GM19324 (cell line): ENCODE results near the gene CDH3.

Experiments
- ATAC-seq: cut with Tn5 transposase; IDR thresholded peaks from one replicate; pipeline ENCODE4 v1.9.1; 2021; ENCODE audit warnings: mild to moderate bottlenecking, moderate library complexity; ENCODE audit not compliant: unreplicated experiment, low FRiP score

Gene CDH3

DNA sequence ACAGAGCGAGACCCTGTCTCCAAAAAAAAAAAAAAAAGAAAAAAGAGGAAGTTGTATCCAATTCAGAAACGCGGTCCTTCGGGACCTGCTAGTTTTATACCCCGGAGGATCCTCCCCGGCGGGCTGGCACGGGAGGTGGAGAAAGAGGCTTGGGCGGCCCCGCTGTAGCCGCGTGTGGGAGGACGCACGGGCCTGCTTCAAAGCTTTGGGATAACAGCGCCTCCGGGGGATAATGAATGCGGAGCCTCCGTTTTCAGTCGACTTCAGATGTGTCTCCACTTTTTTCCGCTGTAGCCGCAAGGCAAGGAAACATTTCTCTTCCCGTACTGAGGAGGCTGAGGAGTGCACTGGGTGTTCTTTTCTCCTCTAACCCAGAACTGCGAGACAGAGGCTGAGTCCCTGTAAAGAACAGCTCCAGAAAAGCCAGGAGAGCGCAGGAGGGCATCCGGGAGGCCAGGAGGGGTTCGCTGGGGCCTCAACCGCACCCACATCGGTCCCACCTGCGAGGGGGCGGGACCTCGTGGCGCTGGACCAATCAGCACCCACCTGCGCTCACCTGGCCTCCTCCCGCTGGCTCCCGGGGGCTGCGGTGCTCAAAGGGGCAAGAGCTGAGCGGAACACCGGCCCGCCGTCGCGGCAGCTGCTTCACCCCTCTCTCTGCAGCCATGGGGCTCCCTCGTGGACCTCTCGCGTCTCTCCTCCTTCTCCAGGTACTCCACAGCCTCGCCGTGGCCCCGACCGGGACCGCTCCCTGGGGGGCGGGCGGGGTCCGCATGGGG is at the start of gene CDH3:
Gene CDH3 (plus strand): TSS at position 596 of the 779 bp plus-strand sequence. CDS start 70 bp downstream, at position 666.
- ATAC-seq, result no peak

DNA sequence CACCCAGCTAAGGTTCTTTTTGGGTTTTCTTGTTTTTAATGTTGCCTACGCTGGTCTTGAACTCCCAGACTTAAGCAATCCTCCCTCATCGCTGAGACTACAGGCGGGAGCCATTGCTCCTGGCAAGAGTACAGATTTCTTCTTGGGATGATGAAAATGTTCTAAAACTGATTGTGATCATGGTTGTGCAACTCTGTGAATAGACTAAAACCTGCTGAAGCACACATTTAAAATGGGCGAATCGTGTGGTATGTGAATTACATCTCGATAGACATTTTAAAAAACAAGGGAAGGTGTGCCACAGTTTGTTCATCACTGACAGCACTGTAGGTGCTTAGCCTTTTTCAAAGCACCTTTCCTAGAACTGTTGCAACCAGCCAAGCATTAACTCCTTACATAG is 48.8 kb upstream of the CDH3 start:
- no peak for ATAC-seq

DNA sequence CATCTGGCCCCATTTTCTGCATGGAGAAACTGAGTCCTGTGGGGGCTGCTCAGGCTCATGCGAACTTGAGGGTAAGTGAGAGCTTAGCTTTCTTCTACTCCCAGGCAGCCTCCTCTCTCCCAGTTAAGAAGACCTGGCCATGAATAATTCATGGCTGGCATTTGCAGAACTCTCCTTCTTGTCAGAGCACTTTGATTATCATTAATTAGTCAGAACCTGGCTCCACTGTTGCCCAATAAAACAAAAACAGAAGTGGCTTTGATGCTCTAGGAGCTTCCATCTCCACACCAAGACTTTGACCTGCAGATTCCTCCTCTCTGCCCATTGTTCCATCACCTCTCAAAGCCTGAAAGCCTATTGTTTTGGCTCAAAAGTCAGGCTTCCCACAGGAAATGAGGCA is 45.5 kb upstream of the CDH3 start:
- ATAC-seq, result no peak

DNA sequence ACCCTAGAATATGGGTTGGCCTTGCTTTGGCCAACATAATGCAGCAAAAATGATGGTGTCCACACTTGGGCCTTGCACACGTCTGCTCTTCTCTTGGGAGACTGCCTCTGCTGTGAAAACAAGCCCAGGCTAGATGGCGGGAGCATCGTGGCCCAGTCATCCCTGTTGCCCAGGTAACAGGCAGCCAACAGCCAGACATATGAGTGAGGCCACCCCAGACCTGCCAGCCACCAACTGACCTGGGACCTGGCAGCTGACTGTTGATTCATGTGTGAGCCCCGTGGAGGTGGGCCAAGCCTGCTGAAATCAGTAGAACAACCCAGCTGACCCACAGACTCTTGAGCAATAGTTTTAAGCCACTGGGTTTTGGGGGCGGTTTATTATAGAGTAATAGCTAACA is 39.4 kb upstream of the CDH3 start:
- ATAC-seq, result no peak

DNA sequence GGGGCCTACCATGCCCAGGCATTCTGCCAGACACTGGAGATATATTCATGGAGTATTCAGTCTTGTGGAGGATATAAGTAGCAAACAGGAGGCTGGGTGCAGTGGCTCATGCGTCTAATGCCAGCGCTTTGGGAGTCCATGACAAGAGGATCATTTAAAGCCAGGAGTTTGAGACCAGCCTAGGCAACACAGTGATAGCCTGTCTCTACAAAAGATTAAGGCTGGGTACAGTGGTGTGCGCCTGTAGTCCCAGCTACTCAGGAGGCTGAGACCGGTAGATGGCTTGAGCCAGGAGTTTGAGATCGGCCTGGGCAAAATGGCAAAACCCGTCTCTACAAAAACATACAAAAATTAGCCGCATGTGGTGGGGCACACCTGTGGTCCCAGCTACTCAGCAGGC is 37.7 kb upstream of the CDH3 start:
- ATAC-seq, result no peak

DNA sequence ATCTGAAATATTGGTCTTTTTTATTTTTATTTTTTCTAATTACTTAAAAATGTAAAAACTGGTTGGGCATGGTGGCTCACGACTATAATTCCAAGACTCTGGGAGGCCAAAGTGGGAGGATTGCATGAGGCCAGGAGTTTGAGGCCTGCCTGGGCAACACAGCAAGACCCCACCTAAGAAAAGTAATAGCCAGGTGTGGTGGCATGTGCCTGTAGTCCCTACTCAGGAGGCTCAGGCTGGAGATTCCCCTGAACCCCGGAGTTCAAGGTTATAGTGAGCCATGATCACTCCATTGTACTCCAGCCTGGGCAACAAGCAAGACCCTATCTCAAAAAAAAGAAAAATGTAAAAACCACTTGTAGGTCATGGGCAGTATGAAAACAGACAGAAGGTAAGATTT is 36.8 kb upstream of the CDH3 start:
- no peak for ATAC-seq

DNA sequence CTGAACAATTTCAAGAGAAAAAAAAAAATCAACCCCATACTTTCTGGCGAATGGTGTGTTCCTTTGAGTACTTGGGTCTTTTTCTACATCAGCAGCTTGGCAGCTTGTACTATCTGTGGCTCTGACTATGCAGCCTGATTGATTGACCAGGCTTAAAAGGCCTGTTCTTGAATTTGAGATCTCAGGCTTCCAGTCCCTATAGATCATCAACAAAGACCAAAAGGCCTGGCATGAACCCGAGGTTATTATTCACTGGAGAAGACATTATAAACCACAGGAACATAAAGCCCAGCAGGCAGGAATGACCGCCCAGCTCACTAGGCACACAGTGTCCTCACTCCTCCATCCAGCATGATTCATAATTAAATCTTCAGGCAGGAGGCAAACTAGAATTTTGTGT is 32.1 kb upstream of the CDH3 start:
- no peak for ATAC-seq

DNA sequence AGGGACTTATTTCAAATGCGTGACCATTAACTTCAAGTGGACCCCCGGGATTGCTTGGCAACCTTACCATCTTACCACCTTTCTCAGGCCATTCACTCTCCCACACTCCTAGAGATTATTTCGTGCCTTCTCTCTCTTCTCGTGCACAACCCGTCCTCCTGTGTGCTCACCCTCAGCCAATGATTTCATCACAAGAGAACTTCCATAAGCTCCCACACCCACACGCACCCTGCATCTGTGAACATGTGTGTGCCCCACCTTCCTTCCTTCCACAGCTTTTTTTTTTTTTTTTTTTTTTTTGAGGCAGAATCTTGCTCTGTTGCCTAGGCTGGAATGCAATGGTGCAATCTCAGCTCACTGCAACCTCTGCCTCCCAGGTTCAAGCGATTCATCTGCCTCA is 27.4 kb upstream of the CDH3 start:
- no peak for ATAC-seq

DNA sequence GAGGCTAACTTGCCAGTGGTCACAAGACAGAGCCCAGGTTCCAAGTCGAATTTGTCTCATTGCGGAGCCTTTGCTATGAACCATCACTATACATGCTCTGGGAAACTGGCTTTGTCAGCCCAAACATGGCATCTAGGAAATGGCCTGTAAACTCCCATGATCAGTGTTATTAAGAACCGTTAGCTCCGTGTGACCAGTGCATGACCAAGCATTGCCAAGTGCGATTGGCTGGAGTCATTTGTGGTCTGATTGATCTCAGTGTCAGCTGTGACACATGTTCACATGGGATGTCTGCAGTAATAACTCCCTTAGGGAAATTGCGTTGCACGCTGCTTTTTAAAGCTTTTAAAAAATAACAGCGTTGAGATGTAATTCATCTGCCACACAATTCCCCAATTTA is 18.6 kb upstream of the CDH3 start:
- no peak for ATAC-seq

DNA sequence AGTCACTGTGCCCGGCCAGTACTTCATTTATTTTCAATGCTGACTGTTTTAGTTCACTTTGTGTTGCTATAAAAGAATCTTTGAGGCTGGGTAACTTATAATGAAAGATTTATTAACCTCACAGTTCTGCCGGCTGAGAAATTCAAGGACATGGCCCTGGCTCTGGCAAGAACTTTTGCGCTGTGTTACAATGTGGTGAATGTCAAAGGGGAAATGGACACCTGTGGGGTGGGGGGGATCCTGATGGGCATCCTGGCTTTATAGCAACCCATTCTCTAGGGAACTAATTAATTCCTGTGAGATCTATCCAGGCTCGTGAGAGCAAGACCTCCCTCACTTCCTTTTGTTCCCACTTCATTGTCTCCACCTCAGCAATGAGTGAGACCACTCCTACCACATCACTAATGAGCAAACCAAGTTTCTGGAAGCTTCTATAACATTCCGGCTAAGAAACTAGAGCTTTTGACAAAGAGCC is 17.1 kb upstream of the CDH3 start:
- ATAC-seq, result no peak

DNA sequence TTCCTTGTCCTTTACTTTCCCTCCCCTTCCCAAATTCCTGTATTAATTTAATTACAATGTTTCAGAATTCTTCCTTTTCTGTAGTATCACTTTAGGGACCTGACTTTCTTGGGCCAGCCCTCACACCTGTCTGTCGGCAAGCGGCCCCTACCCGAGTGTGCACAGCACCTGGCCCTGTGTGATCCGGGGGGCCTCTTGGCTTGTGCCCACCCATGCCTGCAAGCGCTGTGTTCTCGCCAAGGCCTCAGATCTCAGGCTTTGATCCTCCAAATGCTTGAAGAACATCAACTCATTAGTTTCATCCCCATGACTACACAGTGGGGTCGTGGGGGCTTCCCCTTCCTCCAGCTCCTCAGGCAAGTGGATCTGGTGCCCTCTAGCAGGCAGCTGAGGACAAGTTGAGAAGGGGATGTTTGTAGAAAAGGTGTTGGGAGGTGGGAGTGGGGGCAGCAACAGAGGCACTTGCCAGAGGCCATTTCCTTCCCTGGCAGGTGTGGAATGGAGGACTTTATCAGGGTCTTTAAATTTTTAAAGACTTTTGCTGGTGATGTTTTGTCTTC is 15.7 kb upstream of the CDH3 start:
- no peak for ATAC-seq

DNA sequence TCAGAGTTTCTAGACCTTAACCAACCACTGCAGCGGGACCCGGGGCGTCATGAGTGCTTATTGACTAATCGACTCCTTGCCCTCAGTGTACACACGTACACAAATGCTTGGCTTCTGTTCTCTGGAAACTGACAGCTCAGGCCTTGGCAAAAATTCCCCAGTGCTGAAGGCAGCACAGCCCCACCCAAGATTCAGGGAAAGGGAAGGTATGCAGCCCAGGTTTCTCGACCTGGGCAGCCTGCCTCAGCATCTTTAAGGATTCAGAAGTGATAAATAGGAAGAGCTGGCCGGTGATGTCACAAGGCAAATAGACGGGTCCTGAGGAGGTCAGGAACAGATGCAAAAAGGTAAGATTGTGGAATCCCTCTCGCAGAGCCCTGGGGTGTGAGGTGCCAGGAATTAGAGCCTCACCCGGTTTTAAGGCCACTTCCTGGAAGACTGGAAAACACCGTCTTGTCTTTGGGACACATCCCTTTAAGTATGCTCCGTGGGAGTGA is 9.0 kb upstream of the CDH3 start:
- ATAC-seq, result no peak

DNA sequence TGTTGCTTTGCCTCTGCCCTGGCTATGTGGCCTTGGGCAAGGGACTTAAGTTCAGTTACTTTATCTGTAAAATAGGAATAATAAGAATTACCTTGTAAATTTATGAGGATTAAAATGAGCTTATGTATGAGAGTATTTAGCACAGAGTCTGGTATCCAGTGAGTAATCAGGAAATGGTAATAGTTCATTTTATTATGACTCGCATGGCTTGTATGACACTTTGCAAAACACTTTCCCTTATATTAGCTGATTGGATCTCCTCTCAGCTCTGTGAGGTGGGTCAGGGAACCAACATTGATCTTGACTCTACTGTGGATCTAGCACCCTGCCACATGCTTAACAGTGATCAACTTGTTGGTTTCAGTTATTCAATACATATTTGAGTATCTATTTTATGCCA is 8.3 kb upstream of the CDH3 start:
- ATAC-seq, result no peak

DNA sequence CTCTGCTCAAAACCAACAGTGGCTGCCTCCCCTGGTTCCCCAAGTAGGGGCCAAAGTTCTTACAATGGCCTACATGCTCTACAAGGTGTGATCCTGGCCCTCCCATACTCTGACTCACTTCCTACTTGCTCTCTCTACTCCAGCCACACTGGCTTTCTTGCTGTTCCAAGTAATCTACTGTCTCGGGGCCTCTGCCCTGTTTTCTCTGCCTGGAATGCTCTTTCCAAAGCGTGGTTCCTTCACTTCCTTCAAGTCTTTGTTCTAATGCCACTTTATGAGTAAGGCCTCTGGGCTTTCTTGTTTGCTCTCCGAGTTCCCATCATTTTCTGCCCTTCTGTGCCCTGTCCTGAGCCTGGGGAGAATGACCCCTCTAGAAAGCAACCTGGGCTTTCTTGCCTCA is 4.1 kb upstream of the CDH3 start:
- no peak for ATAC-seq

DNA sequence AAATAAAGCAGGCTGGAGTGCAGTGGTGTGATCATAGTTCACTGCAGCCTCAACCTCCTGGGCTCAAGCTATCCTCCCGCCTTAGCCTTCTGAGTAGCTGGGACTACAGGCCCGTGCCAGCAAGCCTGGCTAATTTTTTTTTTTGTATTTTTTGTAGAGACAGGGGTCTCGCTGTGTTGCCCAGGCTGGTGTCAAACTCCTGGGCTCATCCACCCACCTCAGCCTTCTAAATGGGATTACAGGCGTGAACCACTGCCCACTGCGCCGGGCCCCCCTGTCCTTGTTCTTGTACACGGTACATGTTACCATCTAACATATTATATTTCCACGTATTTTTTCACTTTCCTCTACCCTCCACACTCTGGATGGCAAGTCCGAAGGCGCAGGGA is 3.1 kb upstream of the CDH3 start:
- ATAC-seq, result no peak

DNA sequence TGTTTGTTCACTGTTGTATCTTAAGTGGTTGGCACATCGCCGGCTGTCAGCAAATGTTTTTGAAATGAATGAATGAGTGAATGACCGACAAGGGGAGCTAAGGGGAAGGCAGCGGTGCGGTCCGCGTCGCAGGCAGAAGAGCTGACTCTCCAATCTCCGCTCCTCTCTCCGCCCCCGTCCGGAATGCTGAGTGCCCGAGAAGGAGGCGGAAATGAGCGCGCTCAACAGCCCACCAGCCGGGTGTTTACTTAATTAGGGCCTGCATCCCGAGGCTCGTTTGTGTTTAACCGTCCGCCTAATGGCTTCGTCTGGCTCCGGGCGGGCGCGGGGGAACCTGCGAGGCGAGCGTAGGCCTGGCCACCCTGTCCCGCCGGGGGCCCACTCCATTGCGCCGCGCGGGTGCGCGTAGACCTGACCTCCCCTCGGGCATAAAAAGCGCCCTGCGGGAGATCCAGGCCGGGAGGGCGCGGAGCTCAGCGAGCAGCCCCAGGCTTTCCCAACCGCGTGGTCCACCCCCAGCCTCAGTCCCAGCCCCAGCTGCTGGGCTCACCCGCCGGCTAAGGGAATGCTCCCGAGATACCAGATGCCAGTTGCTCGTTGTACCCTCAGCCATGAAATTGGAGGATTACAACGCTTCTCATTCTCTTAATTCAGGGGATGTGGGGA is 2.5 kb upstream of the CDH3 start:
- ATAC-seq, result no peak

DNA sequence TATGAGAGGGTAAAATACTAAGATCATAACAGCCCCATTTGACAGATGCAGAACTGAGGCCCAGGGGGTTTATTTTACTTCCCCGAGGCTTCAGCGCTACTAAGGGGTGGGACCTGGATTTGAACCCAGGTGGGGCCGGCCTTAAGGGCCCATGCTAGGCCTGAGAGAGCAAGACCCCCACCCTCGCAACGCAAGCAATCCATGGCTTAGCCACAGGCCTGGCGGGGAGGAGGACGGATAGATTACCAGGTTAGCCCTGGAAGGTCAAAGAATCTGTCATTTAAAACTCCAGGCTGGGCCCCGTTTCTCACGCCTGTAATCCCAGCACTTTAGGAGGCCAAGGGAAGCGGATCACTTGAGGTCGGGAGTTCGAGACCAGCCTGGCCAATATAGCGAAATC is 1.9 kb upstream of the CDH3 start:
- no peak for ATAC-seq

DNA sequence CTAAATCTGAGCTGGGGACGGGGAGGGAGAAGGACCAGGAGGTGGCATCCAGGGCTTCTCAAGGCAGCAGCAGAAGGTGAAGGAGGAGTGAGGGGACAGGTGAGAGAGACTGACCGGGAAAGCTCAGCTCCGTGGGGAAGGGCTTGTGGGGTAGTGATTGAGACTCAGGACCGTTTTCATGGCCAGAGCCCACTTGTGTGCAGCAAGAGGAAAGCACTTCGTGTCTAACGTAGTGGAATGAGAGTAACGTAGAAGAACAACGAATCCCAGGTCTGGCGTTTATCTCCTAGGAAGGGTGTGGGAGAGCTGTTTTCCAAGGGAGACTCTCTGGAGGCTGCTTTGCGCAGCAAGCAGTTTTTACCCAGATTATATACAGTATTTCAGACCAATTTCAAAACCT is 1.3 kb upstream of the CDH3 start:
- ATAC-seq, result no peak

DNA sequence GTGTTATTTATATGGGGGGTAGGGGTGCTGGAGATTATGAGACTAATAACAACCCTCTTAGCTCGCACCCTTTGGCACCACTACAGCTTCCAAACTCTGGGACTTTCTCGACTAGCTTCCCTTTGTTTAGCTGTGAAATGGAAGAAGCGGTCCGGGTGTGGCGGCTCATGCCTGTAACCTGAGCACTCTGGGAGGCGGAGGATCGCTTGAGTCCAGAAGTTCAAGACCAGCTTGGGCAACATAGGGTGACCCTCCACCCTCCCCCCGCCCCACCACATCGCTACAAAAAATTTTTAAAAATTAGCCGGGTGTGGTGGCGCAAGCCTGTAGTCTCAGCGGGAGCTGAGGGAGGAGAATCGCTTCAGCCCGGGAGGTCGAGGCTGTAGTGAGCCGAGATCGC is 814 bp upstream of the CDH3 start:
- ATAC-seq, result no peak

DNA sequence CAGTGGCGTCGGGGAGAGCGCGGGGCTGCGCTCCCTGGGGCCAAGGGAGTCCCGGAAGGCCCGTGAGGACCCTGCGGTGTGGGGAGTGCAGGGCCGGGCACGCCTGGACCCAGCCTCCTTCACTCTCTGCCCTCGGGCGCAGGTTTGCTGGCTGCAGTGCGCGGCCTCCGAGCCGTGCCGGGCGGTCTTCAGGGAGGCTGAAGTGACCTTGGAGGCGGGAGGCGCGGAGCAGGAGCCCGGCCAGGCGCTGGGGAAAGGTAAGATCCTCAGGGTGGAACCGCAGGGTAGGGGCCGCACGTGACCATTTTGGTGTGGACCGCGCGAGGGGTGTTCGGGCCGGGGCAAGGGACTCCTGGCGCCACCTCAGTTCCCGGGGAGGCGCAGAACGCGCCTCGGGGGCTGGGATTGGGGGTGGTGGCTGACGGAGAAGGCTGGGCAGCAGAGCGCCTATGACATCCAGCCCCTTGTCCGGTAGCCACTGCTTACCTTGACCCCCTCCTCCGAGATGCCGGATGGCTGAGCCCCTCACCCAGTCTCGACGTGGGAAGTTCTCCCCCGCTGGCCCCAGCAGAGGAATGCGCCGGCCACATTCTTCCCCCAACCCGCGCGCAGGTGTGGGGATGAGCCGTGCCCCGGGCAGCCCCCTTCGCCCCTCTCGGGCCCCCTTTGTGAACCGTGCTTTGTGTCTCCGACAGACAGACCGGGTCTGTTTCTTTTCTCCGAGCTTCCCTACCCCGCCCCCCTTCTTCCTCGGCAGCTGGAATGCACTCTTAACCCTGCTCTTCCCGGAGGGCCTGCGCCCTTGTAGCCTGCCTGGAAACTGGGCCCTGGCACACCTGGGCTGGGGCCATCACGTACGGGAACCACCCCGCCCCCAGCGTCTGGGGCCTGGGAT is 631 bp downstream of the CDH3 start:
- no peak for ATAC-seq
